HG03460 (cell line): ENCODE measurements around the gene MMP25.
"Not testable (repeated sequence)": the region's sequence is repeated elsewhere in the genome, so short reads cannot be mapped to it uniquely, and the experiment has no call there.

ENCODE experiments used
- ATAC-seq: cut with Tn5 transposase; IDR thresholded peaks from one replicate; pipeline ENCODE4 v1.9.1; 2021; ENCODE audit not compliant: unreplicated experiment

Gene MMP25

GRCh38 chr16:3054965-3055733, 8.8 kb downstream of the MMP25 start:
- ATAC-seq: no peak

DNA sequence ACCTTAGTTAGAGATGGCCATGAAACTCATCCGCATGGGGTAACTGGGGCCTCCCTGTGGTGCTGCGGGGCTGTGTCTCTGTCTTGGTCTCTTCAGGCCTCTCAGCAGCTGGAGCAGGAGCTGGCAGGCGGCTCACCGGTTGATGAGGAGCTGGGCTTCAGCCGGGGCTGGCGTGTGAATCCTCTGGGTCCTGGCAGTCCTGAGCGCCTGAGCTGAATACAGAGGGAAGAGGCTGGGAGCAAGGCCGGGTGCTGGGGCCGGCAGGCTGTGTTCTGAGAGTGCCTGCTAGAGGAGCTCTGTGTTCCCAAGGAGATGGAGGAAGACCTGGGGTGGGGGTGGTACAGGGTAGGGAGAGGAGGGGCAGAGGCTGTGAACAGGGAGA, 9.4 kb downstream of the MMP25 start:
- ATAC-seq: not testable (repeated sequence)

DNA sequence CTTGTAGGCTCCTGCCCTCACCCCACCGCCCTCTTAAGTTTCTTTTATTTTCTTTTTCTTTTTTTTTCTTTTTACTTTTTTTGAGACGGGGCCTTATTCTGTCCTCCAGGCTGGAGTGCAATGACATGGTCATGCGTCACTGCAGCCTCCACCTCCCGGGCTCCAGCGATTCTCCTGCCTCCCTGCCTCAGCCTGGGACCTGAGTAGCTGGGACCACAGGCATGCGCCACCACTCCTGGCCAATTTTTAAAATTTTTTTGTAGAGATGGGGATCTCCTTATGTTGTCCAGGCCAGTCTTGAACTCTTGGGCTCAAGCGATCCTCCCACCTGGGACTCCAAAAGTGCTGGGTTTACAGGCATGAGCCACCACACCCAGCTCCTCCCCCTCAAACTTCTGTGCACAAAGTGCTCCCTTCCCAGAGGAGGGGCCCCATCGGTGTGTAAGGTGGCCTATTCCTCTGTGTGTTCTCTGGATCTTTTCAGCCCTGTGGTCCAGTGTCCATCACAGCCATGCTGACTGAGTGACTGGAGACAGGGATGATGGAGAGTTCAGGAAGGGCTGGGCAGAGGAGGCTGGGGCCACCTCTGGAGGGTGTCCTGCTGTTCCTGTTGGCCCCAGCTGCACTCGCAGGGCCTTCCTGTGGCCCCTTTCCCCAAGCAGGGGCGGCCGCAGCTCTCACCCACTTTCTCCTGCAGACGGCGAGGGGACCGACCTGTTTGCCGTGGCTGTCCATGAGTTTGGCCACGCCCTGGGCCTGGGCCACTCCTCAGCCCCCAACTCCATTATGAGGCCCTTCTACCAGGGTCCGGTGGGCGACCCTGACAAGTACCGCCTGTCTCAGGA, 10.2 kb downstream of the MMP25 start:
- ATAC-seq: no peak

DNA sequence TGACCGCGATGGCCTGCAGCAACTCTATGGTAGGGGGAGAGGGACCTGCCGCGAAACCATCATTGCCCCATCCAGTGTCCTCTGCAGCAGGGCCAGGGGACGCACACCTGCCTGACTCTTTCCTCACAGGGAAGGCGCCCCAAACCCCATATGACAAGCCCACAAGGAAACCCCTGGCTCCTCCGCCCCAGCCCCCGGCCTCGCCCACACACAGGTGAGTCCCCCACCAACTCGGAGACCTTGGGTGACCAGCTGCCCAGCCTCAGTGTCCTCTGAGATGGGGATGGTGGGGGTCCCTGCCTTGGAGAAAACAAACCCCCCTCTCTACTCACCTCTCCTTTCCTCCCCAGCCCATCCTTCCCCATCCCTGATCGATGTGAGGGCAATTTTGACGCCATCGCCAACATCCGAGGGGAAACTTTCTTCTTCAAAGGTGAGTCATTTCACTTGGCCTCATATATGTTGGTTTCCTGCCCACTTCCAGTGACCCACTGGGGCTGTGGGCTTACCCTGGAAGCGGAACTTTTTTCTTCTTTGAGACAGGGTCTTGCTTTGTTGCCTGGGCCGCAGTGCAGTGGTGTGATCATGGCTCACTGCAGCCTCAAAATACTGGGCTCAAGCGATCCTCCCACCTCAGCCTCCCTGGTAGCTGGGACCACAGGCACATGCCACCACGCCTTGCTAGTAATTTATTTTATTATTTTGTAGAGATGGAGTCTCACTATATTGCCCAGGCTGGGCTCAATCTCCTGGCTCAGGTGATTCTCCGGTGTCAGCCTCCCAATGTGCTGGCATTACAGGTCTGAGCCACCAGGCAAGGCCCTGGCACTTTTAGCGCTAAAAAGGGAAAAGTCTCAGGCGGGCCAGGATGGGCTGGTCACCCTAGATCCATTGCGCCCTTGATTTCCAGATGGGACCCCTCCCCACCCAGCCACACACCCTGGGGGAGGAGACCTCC, 11.1 kb downstream of the MMP25 start:
- ATAC-seq: no peak

DNA sequence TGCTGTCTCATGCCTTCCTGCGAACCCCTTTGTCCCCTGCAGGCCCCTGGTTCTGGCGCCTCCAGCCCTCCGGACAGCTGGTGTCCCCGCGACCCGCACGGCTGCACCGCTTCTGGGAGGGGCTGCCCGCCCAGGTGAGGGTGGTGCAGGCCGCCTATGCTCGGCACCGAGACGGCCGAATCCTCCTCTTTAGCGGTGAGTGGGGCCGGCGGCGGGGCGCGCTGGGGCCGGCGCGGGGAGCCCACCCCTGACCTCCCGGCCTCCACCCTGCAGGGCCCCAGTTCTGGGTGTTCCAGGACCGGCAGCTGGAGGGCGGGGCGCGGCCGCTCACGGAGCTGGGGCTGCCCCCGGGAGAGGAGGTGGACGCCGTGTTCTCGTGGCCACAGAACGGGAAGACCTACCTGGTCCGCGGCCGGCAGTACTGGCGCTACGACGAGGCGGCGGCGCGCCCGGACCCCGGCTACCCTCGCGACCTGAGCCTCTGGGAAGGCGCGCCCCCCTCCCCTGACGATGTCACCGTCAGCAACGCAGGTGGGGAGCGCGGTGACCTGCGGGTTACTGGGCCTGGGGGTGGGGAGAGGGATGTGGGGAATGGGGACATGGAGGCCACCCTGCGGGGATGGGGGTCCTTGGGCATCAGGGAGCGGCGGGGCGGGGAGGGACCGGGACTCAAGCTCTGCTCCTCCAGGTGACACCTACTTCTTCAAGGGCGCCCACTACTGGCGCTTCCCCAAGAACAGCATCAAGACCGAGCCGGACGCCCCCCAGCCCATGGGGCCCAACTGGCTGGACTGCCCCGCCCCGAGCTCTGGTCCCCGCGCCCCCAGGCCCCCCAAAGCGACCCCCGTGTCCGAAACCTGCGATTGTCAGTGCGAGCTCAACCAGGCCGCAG, 12.0 kb downstream of the MMP25 start:
- ATAC-seq: peak; percentile 39

- peak; percentile 74 for ATAC-seq
Measured at GRCh38 chr16:3059041-3059722, 12.8 kb downstream of the MMP25 start.

GRCh38 chr16:3059723-3060242, 13.4 kb downstream of the MMP25 start:
- ATAC-seq: peak; percentile 6

GRCh38 chr16:3060339-3061127, 14.2 kb downstream of the MMP25 start:
- ATAC-seq: no peak

- ATAC-seq: no peak
Measured at GRCh38 chr16:3062553-3062952, 16.2 kb downstream of the MMP25 start.

- ATAC-seq: no peak
Measured at GRCh38 chr16:3063625-3064386, 17.4 kb downstream of the MMP25 start.

DNA sequence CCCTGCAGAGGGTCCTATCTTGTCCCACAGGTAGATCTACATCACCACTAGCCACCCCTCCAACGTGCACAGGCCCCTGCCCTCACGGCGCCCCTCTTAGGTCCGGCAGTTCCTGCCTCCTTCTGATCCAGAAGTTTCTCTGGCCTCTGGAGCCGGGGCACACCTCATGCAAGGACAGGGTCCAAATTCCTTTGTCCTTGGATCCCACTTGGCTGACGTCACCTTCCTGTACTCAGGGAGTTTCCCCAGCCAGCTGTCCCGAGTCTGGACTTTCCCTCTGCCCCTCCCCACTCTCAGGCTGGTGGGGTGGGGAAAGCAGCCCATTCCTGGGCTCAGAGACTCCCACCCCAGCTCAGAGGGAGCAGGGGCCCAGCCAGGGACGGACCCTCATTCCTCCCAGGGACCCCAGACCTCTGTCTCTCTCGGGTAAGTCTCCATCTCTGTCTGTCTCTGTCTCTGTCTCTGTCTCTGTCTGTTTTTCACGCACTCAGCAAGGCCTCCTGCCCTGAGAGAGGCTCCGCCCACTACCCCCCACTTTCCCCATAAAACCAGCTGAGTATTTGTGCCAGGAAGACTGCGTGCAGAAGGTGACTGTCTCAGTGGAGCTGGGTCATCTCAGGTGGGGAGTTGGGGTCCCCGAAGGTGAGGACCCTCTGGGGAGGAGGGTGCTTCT, 18.8 kb downstream of the MMP25 start, which contains the start of gene IL32:
Gene IL32 (plus strand): TSS at position 572 of the 673 bp plus-strand sequence. CDS start 172 bp downstream, outside the sequence.
- peak; percentile 44 for ATAC-seq

GRCh38 chr16:3065742-3066439, 19.5 kb downstream of the MMP25 start:
- no peak for ATAC-seq

GRCh38 chr16:3066440-3066748, 20.0 kb downstream of the MMP25 start:
- no peak for ATAC-seq

- ATAC-seq: no peak
Measured at GRCh38 chr16:3068487-3068886, 22.1 kb downstream of the MMP25 start.

GRCh38 chr16:3069146-3069545, 22.8 kb downstream of the MMP25 start:
- not testable (repeated sequence) for ATAC-seq

- ATAC-seq: no peak
Measured at GRCh38 chr16:3070608-3071111, 24.3 kb downstream of the MMP25 start.
